Measurements from ENCODE around the gene MUSK.
"Not testable (repeated sequence)": the region's sequence is repeated elsewhere in the genome, so short reads cannot be mapped to it uniquely, and the experiment has no call there.

Gene MUSK

DNA sequence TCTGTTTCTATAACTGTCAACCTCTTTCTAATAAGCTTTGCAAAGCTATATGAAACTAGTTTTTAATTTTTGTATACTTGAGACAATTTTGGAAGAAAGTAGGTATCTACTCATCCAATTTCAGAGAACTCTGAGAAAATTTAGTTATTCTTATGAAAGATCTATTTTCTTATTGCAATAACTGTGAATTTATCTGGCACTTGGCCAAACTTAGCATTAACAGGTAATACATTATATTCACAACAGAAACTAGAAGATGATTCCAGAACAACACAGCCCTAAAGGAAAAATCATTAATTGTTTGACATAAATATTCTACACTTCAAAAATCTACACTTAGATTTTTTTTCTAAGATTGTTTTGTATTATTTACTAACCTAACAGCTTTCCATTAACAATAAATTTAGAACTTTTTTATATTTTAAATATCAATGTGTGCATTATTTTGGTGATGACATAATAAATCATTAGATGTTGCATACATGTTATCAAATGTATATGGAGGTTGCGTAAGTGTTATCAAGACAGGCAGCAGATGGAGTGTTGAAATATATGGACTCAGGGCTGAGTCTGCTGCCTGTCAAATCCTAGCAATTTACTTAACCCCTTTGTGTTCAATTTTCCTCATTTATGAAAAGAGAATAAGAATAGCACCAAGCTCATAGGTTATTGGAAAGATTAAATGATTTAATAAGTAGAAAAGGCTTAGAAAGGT, 141.8 kb downstream of the MUSK start:
- no peak for DNase-seq (ENCODE audit: low spot score)

DNA sequence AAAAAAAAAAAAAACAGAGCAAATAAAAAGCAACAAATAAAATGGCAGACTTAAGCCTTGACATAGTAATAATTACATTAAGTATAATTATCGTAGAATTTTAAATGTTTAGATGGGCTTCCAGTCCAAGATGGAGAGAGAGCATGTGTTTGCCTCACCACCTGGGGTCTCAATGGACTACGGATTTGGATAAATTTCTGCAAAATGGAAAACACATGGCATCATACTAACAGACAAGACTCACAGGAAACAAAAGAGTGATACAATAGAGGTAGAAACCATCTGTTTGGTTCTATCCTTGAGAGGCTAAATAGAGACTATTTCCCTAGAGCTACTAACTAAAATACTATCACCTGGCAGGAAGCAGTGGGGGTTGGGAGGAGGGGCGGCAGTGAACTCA, 144.3 kb downstream of the MUSK start:
- no peak for DNase-seq (ENCODE audit: low spot score)

DNA sequence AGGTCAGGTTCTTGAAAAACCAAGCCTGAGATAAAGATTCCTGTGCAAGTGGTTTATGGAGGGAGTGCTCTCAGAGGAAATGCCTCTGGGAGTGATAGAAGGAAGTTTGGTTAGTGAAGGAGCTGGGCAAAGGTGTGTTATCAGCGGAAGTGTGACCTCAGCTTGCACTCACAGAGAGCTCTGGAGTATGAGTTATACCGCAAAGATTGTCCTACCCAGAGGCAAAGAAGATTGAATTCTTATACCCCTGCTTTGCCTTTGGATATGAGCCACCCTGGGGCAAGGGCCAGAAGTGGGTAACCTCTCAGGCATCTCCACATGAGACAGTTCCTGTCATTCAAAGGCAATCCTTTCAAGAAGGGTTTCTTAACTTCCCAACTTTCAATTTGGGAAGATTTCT, 145.6 kb downstream of the MUSK start:
- DNase-seq (ENCODE audit: low spot score) = no peak

DNA sequence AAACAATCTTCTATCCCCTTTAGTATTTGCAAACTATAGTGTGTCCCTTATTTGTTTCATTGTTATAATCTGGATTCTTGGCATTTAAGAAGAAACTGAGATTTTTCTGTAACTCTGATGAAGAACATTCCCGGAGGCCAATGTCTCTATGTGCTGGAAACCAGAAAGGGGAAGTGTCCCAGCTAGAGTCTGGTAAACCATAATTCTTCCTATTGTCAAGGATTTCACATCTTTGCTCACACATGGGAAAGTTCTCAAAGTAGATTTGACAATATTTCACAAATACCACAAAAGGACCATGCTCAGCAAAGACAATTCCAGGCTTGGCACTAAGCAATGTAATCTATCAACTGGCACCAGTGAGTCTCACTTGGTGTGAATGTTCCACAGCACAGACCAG, 146.8 kb downstream of the MUSK start:
- no peak for DNase-seq (ENCODE audit: low spot score)

DNA sequence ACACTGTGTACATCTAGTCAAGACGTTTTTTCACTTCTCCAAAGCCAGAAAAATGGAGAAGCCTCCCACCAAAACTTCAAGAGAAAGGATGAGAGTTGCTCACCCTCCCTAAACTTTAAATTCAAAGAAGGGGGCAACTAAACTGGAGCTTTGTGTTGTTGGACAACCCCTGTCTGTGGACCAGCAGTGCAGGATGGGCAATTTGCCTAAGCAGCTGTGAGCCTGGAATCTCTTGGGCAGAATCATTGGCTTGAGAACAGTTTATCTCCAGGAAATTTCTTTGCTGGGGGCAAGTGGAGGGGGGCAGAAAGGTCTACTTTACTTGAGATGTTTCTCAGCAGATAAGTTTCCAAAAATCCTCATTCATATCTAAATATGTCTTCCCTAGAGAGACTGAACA, 151.8 kb downstream of the MUSK start:
- DNase-seq (ENCODE audit: low spot score) = no peak

DNA sequence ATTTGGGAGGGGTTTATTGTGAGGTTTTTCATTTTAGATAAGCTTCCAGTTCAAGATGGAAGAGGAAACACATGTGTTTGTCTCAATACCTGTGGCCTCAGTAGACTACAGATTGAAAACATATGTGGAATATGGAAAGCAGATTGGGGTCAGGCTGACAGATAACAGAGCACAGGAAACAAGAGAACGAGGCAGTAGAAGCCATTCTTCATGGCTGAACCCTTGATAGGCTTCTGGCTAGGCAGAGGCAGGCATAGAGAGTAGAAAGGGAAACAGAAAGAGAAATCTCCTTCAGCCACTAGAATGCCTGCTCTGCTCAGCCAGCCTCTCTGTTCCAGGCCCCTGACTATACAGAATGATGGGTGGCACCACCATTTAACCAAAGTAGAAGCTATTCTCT, 152.5 kb downstream of the MUSK start:
- no peak for DNase-seq (ENCODE audit: low spot score)

DNA sequence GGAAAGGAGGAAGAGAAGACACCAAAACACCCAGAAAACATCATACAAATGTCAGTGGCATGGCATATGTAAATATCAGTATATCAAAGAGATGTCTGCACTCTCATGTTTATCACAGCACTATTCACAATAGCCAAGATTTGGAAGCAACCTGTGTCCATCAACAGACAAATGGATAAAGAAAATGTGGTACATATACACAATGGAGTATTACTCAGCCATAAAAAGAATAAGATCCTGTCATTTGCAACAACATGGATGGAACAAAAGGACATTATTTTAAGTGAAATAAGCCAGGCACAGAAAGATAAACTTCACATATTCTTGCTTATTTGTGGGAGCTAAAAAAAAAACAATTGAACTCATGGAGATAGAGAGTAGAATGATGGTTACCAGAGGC, 156.5 kb downstream of the MUSK start:
- DNase-seq (ENCODE audit: low spot score) = not testable (repeated sequence)

DNA sequence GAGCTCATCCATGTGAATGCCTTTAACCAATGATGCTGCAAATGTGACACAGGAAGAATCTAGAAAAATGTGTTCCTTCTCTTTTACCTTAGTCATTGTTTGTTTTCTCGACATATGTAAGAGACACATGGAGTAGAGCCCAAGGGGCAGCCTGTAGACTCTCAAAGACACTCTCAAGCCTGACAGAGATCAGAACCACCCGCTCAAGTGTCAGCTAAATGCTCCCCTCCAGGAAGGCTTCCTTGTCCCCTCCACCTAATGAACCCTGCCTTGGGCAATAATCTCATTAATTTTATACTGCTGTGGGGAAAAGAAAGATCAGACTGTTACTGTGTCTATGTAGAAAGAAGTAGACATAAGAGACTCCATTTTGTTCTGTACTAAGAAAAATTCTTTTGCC, 157.4 kb downstream of the MUSK start:
- DNase-seq (ENCODE audit: low spot score) = no peak

DNA sequence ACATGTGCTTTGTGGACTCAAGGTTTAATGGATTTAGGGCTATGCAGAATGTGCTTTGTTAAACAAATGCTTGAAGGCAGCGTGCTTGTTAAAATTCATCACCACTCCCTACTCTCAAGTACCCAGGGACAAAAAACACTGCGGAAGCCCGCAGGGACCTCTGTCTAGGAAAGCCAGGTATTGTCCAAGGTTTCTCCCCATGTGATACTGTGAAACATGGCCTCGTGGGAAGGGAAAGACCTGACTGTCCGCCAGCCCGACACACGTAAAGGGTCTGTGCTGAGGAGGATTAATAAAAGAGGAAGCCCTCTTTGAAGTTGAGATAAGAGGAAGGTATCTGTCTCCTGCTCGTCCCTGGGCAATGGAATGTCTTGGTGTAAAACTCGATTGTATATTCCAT, 157.8 kb downstream of the MUSK start:
- not testable (repeated sequence) for DNase-seq (ENCODE audit: low spot score)

DNA sequence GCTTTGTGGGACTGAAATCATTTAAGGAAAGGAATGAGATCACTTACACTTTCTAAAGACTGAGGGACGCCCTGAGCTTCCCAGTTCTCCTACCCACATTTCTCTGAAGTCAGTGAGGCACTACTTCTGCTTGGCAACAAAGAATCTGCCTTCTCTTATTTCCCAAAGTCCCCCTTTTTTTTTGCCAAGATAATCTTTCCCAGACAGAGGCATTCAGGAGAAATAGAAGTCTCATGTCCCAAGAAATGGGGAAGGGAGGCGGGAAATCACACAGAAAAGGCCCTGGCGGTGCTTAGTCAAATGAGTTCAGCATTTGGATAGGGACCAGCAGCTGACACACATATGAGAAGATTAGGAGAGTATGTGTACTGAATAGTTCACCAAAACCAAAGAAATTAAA, 159.7 kb downstream of the MUSK start:
- DNase-seq (ENCODE audit: low spot score) = no peak

DNA sequence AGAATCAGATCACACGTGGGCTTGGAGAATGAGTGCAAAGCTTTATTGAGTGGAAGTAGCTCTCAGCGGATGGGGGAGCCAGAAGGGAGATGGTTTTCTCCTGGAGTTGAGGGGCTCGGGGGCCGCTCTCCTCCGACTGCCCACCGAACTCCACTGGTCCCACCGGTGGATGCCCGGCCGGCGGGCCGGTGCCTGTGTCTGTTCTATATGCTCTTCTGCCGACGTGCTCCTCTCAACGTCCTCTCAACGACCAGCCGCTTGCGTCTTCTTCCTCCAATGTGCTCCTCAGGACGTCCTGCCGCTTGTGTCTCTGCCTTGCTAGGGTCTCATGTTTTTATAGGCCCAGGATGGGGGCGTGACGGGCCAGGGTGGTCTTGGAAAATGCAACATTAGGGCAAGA, 161.9 kb downstream of the MUSK start:
- DNase-seq (ENCODE audit: low spot score) = no peak

DNA sequence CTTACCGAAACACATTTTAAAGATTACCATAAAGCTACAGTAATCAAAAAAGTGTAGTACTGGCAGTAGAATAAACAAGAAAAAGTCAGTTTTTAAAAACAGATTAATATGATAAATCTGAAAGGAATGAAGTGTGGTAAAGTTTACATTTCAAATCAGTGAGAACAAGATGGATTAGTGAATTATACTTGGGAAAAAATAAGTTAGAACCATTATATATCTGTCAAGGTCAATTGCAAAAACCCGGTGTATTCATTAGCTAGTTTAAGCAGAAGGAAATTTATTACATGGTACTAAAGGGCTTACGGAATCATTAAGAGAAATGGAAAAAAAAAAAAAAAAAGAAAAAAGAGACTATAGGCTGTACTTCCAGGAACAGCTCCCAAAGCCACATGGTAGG, 164.3 kb downstream of the MUSK start:
- DNase-seq (ENCODE audit: low spot score) = no peak

DNA sequence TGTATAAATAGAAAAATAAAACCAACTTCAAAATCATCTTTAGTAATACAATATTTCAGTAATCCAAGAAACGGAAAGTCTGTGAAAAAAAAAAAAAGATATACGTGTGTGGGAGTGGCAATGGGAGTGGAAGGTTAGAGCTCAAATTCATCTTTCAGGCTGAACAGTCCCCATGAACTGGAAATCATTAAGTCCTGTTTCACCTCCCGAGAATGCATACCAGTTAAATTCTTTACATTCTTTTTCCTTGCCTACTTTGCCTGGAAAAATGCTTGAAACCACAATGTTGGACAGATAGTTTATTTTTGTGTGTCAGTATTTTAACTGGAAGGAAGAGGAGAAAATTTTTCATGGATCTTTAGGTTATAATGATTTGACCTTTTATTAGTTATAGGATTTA, 166.8 kb downstream of the MUSK start:
- DNase-seq (ENCODE audit: low spot score) = no peak

DNA sequence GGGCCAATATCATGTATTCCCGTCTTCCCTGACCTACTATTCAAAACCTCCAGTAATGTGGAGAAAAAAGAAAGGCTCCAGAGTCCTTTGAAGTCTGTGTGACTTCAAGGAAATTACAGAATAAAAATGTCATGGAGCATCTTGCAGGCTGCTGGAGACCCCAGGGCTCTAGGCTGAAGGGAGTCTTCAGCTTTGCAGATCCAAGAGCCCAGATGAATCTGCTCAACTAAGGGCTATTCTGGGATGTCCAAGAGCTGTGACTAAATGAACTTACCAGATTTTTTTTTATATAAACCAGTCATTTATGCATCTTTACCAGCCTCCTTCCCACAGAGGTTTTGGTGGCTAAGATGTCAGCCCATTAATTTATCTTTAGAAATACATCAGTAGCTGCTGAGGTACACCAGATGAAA, 167.3 kb downstream of the MUSK start:
- no peak for DNase-seq (ENCODE audit: low spot score)

DNA sequence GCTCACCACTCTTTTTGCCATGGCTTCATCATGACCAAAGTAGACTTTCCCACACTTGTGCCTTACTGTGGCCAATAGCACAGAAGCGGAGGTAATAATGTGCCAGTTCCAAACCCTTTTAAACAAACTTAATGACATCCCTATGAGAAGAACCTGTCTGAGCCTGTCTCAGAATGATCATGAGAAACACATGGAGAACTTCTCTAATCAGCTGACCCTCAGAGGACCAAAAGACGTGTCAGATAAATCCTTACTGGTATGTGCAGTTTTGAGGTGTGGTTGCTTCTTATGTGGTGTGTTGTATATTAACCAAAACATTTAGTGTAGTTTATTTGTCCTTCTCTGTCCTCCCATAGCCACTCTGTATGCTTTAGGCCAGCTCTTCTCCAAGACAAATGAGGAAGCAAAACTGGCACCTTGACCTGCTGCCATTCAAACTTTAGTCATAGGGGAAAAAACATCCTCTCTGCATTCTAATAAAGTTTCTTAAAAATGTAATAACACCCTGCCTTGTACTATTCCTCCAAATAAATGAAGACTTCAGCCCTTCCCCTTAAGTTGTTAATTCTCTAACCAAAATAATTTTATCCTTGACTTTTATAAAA, 168.9 kb downstream of the MUSK start:
- no peak for DNase-seq (ENCODE audit: low spot score)

DNA sequence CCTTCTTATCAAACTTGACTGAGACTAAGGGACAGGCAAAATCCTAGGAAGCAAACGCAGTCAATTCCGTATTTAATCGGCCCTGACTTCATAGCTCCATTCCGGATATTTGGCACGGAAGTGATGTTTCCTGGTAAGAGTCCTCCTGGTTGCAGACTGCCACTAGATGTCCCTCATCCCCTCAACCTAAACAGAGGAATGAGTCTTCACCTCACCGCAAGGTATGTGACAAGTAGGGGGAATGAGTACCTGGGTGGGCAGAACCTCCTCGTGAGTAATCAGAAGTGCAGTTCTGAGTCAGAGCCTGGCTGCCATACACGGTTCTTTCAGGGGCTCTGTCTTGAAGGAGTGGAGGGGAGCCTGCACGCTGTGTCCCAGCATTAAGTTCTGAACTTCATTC, 173.6 kb downstream of the MUSK start:
- no peak for DNase-seq (ENCODE audit: low spot score)

DNA sequence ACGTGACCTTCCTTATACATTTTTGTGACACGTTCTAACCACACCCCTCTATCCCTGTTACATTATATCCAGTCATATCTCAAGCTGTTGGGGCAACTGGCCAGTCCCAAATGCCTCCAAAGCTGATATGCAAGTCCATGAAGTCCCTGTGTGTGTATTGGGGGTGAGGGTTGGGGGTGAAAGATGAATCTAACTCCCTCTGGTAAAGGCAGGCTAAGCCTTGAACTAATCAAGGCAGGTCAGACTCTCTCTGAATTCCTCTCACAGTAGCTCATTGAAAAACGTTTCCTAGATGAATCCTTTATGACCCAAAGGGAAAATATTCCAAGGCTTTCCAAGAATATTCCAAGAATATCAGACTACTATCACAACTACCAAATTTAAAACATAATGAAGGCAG, 174.4 kb downstream of the MUSK start:
- no peak for DNase-seq (ENCODE audit: low spot score)

DNA sequence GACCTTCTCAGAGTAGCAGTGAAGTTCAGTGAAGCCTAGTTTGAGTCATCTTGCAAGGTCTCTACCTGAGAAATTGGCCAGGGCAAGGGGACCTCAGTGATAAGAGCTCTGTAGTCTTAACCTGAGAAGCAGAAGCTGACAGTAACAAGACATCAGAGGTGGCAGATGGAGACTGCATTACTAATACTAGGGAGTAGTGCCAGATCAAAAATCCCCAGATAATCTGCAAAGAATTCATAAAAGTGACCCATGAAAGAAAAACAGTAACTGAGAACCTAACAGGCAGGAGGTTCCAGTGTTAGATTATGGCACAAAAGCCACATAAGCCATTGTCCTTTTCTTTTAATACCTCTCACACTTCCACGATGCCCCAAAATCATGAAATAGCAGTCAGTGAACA, 175.5 kb downstream of the MUSK start:
- DNase-seq (ENCODE audit: low spot score) = no peak

DNA sequence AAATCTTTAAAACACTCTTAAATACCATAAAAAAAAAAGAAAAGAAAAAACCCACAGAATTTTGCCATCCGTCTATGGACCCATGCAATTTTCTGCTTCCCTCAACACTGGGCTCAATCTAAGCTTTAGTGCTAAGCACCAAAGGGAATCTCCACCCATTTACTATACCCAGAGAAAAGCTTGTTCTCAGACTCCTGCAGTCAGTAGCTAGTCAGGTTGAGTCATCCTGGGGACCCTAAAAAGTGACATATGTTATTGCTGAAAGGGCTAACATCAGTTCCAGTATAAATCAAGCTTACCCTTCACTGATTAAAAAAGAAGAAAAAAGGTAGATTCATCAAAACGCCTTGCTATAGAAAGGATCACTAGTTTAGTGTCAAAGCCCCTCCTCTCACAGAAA, 177.6 kb downstream of the MUSK start:
- no peak for DNase-seq (ENCODE audit: low spot score)

DNA sequence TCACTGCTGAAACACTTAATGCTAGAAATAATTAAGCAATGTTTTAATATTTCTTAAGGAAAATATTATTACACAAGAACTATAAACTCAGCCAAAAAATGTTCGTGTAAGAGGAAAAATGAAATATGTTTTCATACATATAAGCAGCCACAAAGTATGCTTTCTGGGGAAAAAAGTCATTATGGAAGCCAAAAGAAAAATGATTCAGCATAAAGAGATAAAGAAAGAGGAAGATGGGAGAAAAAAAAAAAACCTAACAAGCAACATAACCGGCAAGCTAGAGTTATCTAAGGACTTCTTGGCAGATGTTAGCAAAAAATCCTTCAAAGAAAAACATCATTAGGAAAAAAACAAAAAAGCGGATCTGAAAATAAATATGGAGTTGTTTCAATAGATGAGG, 179.1 kb downstream of the MUSK start:
- no peak for DNase-seq (ENCODE audit: low spot score)

DNA sequence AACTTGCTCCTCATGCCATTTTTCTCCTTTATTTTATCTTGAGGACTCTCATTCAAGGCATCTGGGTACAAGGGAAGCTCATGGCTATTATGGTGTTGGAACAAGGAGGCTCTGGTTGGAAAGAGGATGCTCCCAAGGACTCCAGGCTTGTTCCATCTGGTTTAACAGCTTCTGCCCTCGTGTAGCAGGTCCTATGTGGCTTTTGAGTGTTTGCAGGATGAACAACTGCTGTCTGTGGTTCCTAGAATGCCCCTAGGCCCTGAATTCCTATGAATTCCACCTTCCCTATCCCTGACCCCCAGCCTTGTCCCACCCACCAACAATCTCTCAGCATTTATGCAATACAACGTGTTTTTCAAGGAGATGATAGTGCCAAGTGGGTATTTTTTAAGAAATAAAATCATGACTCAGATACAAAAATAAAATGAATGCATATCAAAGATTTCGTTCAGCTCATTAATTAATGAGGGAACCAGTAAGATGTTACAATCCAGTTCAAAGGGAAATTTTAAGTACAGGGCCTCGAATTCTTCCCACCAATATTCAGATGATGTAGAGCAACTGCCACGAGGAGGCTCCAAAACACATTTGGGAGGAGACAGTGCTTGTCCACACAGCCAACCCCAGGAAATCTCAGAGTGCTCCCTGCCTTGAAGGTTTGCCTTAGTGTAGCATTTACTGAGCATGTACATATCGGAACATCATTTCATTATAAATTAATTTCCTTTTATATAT, 182.0 kb downstream of the MUSK start:
- no peak for DNase-seq (ENCODE audit: low spot score)
